Measurements from ENCODE around the gene TMED10. TPM values are rescaled to one million over a fixed set of nuclear protein-coding genes. Genes with fewer than 3 reads are reported as not detected.

The TMED10 gene
- polyA plus RNA-seq (121 and 146 TPM in 2 replicates), polyA minus RNA-seq (138 and 148 TPM in 2 replicates)

DNA sequence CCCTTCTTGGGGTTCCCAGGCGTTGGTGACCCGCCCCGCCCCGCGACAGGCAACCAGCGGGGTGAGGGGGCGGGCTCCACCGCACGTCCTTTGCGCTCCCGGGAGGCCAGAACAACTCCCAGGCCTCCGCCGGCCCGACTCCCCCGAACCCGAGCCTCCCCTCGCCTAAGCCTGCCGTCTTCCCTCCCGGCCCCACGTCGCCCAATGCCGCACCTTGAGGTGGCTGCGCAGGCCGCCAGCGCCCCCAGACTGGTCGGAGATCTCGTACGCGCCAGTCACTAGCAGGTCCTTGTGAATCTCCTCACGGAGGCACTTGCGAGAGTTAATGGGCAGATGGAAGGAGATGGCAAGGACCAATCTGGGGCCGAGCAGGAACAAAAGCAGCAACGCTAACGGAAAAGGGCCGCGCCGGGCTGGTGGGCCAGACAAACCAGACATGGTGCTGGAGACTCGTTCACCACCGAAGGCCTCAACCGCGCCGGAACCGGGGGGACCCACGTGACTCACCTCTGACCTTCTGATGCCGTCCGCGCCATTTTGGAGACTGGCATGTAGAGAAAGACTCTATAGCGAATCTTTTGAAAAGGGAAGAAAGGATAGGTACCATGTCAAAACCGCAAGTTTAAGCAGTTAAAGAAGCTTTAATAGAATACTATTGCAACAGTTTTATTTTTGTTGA, at the start of gene TMED10:
Gene TMED10 (minus strand): TSS at position 471 of the 679 bp plus-strand sequence. CDS start 33 bp downstream, at position 438.
- TF ChIP-seq TAF1 (IDR thresholded peaks at IDR 0.05; ENCODE audit: low read depth) = peak; percentile 85
- peak; percentile 84 for TF ChIP-seq MXI1 (conservative IDR thresholded peaks at IDR 0.05; ENCODE audit: poor library complexity, severe bottlenecking)
- TF ChIP-seq EZH2 (IDR thresholded peaks at IDR 0.05; ENCODE audit: borderline replicate concordance, insufficient read depth, low read length, poor library complexity, severe bottlenecking) = no peak
- TF ChIP-seq EP300 (conservative IDR thresholded peaks at IDR 0.05; ENCODE audit: poor library complexity, severe bottlenecking) = peak; percentile 45
- peak; percentile 59 for TF ChIP-seq RAD21 (conservative IDR thresholded peaks at IDR 0.05)
- TF ChIP-seq SMC3 (conservative IDR thresholded peaks at IDR 0.05; ENCODE audit: poor library complexity) = peak; percentile 65
- TF ChIP-seq POLR2AphosphoS5 (IDR thresholded peaks at IDR 0.05) = peak; percentile 92
- TF ChIP-seq, protein P1, sequence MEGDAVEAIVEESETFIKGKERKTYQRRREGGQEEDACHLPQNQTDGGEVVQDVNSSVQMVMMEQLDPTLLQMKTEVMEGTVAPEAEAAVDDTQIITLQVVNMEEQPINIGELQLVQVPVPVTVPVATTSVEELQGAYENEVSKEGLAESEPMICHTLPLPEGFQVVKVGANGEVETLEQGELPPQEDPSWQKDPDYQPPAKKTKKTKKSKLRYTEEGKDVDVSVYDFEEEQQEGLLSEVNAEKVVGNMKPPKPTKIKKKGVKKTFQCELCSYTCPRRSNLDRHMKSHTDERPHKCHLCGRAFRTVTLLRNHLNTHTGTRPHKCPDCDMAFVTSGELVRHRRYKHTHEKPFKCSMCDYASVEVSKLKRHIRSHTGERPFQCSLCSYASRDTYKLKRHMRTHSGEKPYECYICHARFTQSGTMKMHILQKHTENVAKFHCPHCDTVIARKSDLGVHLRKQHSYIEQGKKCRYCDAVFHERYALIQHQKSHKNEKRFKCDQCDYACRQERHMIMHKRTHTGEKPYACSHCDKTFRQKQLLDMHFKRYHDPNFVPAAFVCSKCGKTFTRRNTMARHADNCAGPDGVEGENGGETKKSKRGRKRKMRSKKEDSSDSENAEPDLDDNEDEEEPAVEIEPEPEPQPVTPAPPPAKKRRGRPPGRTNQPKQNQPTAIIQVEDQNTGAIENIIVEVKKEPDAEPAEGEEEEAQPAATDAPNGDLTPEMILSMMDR (IDR thresholded peaks at IDR 0.05; ENCODE audit: poor library complexity, severe bottlenecking) = peak; percentile 43
- peak; percentile 77 for TF ChIP-seq REST (IDR thresholded peaks at IDR 0.05; ENCODE audit: borderline replicate concordance)

GRCh38 chr14:75224561-75224960, 48.1 kb upstream of the TMED10 start:
- H3K27me3 ChIP-seq (ENCODE audit: insufficient read depth, low read depth, low read length) = no peaks in the 10 kb centered on the region
- H3K36me3 ChIP-seq (ENCODE audit: insufficient read depth, low read length) = no peaks in the 10 kb centered on the region
- H2AFZ ChIP-seq (ENCODE audit: low read depth, low read length) = no peak overlapping the region
- no peak overlapping the region for H3K4me2 ChIP-seq (ENCODE audit: low read length)
- H3K27ac ChIP-seq (ENCODE audit: low read length) = no peak overlapping the region
- no peak for TF ChIP-seq EZH2 (IDR thresholded peaks at IDR 0.05; ENCODE audit: borderline replicate concordance, insufficient read depth, low read length, poor library complexity, severe bottlenecking)
- TF ChIP-seq POLR2AphosphoS5 (IDR thresholded peaks at IDR 0.05) = no peak
- H3F3A ChIP-seq (ENCODE audit: insufficient read depth, low read length, poor library complexity, severe bottlenecking) = no peaks in the 10 kb centered on the region
- no peaks in the 10 kb centered on the region for H4K20me1 ChIP-seq (ENCODE audit: insufficient read depth)
- H3K9me2 ChIP-seq (ENCODE audit: insufficient read depth, low read length) = no peaks in the 10 kb centered on the region
- no peaks in the 10 kb centered on the region for H3K9me3 ChIP-seq (ENCODE audit: low read length)
- no peak overlapping the region for H3K4me3 ChIP-seq (ENCODE audit: low read length)
- no peak overlapping the region for H3K9ac ChIP-seq (ENCODE audit: low read length)
- H3K79me2 ChIP-seq (replicated peaks; ENCODE audit: insufficient read depth, low read length) = no peaks in the 10 kb centered on the region

More for the DNA sequence above, at the start of gene TMED10:
- Histone ChIP-seq H3F3A (ENCODE audit: insufficient read depth, low read length, poor library complexity, severe bottlenecking) (no peaks in the 10 kb centered on the region), H3K27me3 (ENCODE audit: insufficient read depth, low read depth, low read length) (no peaks in the 10 kb centered on the region), H2AFZ (ENCODE audit: low read depth, low read length) (peak within 1 kb of the TSS; percentile 58), H3K9me3 (ENCODE audit: low read length) (no peaks in the 10 kb centered on the region), H3K36me3 (ENCODE audit: insufficient read depth, low read length) (no peaks in the 10 kb centered on the region), H3K9ac (ENCODE audit: low read length) (peak within 1 kb of the TSS; percentile 97), H3K79me2 (replicated peaks; ENCODE audit: insufficient read depth, low read length) (peaks cover 44% of the 10 kb centered on the region), H3K4me3 (ENCODE audit: low read length) (peak within 1 kb of the TSS; percentile 97), H3K9me2 (ENCODE audit: insufficient read depth, low read length) (no peaks in the 10 kb centered on the region), H4K20me1 (ENCODE audit: insufficient read depth) (no peaks in the 10 kb centered on the region), H3K27ac (ENCODE audit: low read length) (peak within 1 kb of the TSS; percentile 96), H3K4me2 (ENCODE audit: low read length) (peak within 1 kb of the TSS; percentile 91)
